ENCODE results near the gene DACT2.
"Not testable (repeated sequence)": the region's sequence is repeated elsewhere in the genome, so short reads cannot be mapped to it uniquely, and the experiment has no call there.

Gene DACT2

DNA sequence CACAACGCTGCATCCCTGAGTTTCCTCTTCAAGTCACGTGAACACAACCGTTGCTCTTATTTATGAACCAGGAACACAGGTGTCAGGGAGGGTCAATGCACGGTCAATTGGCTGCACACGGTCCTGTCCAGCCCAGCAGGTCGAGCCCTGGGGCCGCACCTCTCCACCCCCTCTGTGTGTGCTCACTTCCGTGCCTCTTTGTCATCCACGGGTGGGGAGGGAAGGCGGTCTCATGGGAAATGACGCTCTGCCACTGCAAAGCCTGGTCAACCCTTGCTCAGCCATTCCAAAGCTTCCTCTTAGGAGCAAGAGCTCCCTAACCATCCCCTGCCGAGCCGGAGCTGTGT, 38.7 kb downstream of the DACT2 start:
- no peak for DNase-seq (ENCODE audit: low read depth)

DNA sequence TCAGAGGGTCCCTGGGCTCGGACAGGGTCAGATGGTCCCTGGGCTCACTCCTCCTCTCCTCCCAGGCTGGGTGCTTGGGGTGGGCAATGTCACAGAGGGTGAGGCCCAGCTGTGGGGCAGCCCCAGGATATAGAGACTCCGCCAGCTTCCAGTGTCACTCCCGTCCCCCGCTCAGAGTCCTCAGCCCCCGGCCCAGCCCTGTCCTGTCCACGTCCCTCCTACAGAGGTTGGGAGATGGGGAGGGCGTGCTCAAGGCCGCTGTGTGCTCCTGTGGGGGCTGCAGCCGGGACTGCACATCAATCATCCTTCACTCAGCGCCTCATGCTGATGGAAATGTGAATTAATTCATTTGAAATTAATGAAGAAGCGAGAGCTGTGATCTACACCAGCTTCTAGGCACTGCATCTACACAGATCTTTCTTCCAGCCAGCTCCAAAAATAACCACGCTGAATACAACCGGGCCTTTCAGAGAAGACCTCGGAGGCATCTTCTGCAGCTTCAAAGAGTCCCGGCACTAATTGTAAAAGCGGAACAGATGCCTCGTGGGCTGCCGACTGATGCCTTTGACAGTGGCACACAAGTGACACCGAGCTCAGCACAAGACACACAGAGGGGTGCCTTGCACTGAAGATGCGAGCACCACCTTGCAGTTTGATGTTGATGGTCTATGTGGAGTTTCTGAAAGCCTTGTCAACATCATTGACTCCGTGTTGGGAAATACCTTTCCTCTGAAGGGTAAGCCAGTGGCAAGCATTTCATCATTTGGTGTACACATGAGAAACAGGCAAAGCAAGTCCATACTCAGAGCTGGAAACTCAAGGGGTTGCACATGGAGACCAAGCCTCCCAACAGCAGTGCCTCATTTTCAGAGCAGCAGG, 39.3 kb downstream of the DACT2 start:
- DNase-seq (ENCODE audit: low read depth): no peak

DNA sequence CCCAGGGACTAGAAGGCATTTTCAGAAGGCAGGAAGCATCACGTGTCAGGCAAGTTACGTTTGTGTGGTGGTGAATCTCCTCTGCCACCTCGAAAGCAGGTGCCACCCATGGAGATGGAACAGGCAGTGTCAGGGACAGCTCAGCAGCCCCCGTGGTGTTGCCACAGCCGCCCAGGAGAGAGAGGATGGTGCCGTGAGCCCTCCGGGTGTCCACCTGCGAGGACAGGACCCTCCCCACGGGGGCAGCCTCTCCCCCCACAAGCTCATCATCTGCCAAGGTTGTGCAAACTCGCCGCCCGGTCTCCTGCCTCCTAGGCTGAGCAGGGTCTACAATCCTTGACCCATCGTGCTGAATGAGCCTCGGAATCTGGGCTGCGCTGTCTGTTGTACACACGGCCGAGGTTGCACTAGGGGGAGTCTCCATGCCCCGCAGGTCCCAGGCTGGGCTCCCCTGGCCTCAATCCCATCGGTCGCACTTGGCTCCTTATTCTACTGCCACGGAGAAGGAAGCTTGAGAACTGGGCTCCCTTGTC, 40.1 kb downstream of the DACT2 start:
- DNase-seq (ENCODE audit: low read depth): no peak

DNA sequence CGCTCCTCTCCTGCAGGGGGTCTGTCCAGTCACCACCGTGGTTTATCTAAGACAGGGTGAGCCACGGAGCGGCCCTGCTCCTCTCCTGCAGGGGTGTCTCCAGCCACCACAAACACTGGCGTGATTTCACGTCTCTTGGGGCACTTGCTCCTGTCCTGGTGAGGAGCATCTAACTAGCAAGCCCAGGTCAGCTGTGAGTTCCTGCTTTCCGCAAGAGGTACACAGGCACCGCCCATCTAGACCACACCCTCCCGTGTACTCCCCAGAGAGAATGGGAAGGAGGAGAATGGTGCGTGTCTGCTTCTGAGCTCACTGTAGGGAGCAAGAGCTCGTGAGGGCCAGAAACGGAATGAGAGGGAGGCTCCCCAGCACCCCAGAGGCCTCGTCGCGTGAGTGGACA, 40.7 kb downstream of the DACT2 start:
- no peak for DNase-seq (ENCODE audit: low read depth)

DNA sequence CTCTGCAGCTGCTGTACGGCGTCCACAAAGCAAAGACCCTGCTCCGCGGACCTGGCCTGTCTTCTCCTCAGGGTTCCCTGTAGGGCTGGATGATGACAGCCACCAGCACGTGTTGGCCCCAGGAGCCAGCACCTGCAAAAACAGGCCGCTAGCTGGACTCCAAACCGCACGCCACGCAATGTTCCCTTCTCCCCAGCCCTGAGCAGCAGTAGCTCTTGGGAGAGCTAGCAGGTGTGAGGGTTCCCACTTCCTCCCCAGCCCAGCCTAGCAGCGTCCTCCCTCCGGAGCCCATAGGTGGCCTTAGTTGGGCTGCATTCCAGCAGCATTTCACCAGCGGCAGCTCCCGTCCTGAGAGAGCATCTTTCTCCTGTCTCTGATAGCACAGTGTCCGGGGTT, 42.3 kb downstream of the DACT2 start:
- DNase-seq (ENCODE audit: low read depth): no peak

DNA sequence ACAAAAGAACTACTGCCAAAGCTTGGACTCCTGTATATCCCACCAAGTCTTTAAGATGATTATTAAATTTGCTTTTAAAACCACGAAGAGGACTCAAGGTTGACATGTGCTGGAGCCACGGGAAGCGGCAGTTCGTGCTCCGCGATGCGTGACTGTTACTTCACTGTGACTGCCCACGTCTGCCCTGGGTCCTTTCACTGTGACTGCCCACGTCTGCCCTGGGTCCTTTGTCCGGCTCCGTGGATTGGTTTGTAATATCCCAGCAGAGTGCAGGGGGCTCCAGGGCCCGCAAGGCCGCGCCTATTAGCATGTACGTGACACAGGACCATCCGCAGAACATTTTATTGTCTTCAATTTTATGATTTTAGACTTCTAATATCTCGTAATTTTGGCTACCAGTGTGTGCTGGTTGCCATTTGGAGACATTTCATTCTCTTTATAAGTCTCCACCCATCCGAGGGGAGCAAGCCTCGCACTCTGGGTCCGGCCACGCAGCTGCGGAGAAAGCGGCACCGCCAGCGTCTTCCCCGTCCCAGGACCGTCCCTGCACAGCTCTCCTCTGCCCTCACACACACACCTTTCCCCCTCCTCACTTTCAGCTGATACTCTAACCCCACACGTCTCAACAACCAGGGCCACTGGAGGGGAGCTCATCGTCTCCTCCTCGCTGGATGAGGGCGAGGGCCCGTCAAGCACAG, 42.9 kb downstream of the DACT2 start:
- DNase-seq (ENCODE audit: low read depth): no peak

DNA sequence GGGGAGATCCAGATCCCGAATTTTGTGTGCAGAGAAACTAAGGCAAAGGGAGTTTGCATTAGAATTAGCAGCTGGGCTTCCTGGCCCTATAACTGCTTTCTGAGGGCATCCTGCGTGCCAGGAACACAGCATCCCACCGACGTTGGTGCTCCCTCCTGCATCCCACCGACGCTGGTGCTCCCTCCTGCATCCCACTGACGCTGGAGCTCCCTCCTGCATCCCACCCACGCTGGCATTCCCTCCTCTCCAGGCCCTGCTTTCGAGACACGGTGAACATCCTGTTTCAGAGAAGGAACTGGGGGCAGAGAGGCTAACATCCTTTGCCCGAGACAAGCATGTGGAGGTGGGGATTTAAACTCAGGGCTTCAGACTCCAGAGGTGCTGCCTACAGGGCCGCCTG, 44.4 kb downstream of the DACT2 start:
- no peak for DNase-seq (ENCODE audit: low read depth)

DNA sequence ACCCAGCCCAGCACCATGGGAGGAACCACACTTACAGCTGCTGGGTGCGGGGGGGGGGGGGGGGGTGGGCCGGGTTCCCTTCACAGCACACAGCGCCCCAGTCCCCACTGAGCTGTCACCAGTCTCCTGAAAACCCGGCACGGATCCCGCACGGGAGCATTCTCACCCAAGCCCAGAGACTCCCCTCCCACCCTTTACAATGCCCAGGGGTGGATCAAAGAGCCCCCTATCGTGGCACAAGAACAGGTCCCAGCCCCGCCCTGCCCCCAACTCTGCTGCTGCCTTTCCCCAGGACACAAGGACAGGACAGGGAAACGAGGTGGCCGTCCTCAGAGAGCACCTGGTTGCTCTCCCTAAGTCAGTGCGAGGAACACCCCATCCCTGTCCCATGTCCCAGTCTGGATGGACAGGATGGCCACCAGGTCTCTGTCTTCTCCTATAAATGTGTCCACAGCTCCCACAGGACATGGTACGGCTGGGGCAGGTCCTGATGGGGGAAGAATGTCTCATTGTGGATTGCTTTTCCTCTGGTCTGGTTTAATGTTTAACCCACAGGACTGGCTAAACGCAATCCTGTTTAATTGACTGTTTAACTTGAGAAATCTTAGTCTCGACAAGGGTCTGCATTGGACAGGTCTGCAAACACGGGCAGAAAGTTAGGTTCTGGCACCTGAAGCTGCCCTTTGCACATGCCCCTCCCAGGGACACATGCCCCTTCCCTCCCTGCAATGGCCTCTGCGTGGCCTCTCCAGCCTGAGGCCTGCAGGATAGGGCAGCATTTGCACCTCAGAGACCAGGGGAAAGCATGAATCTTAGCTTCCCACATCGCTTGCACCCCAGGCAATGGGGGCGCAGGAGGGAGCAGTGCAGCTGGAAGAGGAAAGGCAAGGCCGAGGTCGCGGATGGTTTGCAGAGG, 45.3 kb downstream of the DACT2 start:
- DNase-seq (ENCODE audit: low read depth): no peak

DNA sequence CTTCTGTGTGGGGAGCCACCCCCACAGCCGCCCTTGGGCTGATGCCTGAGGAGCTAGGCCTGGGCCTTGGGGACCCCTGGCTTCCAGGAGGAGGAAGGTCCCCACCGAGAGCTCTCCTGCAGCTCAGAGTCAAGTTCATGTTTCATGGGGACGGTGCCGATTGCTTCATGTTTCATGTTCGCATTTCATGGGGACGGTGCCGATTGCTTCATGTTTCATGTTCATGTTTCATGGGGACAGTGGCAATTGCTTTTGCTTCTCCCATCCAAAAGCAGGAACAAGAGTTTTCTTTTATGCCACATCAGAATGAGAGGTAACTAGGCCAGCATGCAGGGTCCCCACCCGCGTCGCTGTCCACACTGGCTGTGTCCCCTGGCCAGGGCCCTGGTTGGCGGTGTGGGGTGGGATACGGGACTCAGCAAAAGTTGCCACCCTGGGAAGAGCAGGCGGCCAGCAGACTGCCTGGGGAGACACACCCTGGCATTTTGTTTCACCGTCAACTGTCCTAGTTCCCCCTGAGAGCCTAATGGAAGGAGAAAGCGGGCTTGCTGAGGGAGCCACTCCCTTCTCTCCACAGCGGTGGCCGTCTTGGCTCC, 46.0 kb downstream of the DACT2 start:
- no peak for DNase-seq (ENCODE audit: low read depth)

DNA sequence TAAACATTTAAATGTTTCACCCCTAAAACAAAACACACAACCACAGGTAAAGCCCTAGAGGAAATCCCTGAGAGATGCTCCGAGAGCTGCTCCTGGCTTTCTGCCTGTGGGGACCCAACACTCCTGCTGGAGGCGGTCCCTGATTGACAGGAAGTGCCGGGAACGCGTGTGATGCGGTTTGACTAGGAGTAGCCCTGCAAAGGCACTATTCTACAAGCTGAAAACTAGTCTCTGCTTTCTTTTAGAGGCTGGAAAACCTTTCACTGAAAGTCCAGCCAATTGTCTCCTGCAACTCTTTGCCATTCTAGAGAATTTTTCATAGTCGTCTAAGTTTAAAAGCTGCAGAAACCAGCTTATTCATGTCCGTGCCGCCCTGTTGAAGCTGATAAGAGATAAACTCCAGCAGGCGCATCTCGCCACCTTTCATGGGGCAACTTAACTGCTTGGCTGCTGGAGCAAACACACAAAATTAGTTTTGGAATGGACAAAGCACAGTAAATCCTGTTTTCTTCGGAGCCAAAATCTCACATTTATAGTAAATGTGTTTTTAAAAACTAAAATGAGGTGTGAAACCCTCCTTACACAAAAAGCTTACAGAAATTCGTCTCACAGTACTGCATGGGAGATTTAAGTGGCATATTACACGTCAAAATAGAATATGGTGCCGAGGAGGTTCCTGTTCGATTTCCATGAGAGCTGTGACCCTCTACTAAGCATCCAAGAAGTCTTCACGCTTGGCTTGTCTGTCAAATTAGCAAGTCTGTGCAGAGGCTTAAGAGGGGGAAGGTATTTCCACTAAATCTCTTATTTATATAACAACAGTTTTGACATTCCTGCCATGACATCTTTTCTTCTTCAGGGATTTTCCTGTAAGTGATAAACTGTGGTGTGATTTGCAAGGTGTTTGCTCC, 46.9 kb downstream of the DACT2 start:
- no peak for DNase-seq (ENCODE audit: low read depth)

DNA sequence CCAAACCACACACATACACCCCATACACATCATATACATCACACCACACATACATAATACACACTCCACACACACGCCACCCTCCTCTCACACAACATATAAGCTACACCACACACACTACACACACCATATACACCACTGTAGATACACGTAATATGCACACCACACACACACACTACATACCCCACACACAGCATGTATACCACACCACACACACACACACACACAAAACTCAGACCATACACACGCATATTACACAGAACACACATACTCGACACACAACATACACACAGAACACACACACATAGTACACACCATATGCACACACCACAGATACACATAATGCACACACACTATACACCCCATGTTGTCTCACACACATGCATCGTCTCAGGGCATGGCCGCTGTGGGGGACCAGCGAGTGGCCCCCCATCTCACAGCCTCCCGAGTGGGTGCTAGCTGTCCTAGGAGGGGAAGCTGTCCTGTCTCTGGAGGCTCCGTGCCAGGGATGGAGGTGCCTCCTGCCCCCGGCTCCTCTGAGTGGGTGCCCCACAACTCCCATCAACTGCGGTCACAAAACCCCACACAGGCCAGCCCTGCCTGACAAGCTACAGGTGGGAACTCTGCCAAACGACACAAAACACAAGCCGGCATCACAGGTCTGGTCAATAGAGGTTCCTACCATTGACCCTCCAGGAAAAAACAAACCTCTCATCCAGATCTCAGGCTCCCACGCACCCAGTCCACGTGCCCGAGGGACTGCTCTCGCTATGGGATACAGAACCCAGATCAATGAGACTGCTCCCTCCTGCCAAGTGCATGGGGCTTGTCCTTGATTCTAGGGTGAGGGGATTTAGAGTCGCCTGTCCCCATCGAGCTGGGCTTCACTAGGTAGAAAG, 49.1 kb downstream of the DACT2 start:
- no peak for DNase-seq (ENCODE audit: low read depth)

DNA sequence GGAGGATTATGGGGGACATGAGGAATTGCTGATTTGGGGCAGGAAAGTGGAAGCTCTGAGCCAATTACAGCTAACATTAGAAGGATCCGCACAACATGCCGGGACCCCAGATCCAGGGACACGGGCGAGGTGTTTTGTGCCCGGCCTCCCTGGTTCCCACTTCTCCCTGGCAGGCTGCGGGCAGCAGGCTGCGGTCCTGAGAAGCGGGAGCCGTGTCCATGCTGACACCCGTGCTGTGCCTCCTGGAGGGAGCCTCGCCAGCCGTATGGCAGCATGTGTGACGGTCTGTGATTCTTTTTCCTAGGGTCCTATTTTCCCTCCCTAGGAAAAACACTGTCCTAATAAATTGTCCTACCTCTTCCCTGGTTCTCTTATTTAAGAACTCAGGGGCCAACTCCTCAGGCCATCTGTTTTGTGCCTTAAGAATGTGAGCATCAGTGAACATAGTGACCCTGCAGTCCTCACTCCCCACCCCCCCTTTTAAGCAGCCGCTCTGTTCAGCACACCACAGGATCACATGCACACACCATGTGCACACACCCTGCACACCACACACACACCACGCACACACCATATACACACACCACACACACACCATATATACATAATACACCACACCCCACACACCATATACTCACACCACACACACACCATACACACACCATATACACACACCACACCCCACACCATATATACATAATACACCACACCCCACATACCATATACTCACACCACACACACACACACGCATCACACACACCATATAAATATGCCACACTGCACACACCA, 49.9 kb downstream of the DACT2 start:
- no peak for DNase-seq (ENCODE audit: low read depth)

DNA sequence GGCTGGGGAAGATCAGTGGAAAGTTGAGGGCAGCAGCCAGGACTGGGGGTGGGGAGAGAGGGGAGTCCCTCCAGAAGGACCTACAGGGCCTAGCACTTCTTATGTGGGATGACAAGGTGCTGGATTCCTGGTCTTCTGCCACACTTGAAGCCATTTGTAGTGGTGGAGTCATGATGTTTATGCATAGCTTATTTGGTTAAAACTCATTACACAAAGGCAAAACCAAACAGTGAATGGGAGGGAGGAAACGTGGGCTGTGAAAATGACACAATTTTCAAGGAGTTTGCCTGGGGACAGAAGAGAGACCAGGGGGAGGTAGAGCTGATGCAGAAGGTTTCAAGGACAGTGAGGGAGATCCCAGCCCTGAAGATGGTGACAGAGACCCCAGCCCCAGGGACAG, 50.8 kb downstream of the DACT2 start:
- no peak for DNase-seq (ENCODE audit: low read depth)

DNA sequence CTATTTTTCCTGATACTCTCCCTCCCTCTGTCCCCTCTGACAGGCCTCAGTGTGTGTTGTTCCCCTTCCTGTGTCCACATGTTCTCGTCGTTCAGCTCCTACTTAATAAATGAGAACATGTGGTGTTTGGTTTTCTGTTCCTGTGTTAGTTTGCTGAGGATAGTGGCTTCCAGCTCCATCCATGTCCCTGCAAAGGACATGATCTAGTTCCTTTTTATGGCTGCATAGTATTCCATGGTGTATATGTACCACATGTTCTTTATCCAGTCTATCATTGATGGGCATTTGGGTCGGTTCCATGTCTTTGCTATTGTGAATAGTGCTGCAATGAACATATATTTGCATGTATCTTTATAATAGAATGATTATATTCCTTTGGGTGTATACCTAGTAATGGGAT, 51.8 kb downstream of the DACT2 start:
- not testable (repeated sequence) for DNase-seq (ENCODE audit: low read depth)

DNA sequence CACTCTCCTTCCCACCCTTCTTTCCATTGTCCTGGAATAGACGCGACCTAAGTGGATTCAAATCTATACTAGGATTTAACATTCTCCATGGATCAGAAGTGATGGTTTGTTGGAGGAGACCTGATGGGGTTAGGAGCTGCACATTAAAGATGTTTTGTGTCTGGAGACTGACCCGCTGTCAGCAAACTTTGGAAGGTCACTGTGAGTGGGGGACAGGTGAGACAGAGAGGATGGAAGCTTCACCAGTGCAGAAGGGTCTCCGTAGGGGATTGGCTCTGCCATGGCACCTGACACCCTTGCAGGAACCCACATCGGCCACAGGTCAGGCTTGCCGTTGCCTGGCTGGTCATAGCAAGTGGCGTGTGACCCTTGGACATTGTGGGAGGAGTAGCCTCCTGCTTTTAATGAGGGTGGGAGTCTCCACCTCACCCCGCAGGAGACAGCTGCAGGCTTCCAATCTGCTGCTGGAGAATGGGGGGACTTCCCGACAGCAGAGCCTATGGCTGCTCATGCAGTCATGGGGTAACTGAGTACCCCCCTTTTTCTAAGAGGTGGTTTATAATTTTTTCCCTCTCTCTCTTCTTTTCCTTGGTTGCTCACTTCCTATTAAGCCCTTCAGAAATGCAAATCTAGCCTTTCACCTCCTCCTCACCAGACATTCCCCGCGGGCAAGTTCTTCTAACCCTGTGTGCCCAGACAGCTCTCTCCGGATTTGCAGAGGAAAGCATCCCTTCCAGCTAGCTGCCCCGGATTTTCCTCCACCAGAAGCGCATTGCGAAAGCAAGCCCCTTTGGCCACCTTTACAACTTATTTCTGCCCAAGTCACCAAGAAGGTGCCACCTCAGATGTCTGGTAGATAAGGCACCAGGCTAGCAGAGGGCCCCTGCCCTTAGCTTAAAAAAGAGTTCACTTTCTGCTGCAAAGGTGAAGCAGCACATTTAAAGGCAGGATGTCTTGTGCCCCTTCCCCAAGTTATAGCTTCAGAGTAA, 53.5 kb downstream of the DACT2 start:
- no peak for DNase-seq (ENCODE audit: low read depth)

DNA sequence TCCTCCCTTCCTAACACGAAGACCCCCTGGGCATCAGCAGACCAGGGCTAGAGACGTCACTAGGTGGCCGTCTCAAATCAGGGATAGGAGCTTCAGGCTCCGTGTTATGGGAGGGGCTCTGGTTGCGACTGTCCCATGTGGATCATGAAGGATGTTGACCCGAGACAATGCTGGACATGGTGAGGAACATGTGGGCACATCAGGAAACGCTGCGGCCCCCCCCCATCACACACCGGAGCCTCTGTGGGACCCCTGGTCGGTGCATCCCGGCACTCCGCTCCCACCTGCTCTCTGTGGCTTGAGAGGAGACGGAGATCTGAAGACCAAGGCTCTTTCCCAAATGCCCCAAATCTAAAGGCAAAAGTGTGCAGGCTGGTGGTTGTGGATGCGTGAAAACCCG, 54.2 kb downstream of the DACT2 start:
- DNase-seq (ENCODE audit: low read depth): no peak

DNA sequence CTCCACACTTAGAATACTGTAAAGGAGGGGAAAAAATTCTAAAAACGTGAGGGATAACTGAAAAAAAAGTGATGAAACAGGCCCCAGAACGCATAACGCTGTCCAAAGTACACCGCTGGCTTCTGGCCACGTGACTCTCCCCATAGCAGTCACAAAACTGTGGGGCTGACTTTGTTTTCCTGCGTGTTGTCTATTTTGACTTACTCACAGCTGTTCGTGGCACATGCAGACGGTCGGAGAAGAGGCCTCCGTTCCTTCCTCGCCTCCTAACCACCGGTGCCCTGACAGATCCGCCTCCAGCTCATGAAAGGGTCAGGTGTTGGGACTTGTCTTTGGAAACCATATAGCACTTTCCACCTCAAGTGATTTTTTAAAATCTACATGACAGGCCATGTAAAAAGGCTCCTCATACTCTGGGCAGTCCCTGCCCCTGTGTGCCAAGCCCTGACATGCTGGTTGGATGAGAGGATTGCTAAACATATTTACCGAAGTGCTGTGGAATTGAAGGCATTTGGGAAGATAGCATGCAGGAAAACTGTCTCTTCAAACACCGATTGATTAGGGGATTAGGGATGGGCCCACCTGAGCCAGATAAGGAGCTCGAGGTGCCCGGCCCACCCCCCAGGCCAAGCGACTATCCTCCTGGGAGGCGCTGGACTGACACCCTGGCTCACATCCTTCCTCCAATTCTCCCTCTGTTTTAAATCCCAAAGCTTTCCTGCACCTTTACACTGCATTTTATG, 54.8 kb downstream of the DACT2 start:
- DNase-seq (ENCODE audit: low read depth): no peak
